ENCODE results near the gene ABCA5.

DNA sequence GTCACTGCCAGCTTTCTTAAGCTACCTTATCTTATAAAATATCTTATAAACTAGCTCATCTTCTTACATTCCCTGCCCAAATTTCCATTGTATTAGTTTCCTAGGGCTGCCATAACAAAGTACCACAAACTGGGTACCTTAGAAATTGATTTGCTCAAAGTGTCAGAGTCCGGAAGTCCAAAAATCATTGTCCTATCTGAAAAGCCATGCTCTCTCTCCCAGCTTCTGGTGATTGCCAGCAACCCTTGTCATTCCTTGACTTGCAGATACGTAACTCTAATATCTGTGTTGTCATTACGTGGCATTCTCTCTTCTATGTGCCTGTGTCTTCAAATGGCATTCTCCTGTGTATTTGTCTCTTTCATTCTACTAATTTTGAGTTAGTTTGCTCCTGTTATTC is 96.0 kb downstream of the ABCA5 start:
- TF ChIP-seq, protein P1, sequence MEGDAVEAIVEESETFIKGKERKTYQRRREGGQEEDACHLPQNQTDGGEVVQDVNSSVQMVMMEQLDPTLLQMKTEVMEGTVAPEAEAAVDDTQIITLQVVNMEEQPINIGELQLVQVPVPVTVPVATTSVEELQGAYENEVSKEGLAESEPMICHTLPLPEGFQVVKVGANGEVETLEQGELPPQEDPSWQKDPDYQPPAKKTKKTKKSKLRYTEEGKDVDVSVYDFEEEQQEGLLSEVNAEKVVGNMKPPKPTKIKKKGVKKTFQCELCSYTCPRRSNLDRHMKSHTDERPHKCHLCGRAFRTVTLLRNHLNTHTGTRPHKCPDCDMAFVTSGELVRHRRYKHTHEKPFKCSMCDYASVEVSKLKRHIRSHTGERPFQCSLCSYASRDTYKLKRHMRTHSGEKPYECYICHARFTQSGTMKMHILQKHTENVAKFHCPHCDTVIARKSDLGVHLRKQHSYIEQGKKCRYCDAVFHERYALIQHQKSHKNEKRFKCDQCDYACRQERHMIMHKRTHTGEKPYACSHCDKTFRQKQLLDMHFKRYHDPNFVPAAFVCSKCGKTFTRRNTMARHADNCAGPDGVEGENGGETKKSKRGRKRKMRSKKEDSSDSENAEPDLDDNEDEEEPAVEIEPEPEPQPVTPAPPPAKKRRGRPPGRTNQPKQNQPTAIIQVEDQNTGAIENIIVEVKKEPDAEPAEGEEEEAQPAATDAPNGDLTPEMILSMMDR (IDR thresholded peaks at IDR 0.05): no peak
- no peak for TF ChIP-seq POLR2A (IDR thresholded peaks at IDR 0.05)
- no peak for TF ChIP-seq POLR2AphosphoS5 (IDR thresholded peaks at IDR 0.05)
- TF ChIP-seq EP300 (IDR thresholded peaks at IDR 0.05): no peak

Data from upper lobe of left lung (tissue), 4 donors.